ENCODE data around the gene MTHFR. TPM values are rescaled to one million over a fixed set of nuclear protein-coding genes. Genes with fewer than 3 reads are reported as not detected.
A peak's percentile ranks its signal among the peaks of the same experiment; 100 is the strongest.

MTHFR gene
- total and polyA plus RNA-seq, 7 donors: 6.6 to 38.3 (median 24.2) TPM

DNA sequence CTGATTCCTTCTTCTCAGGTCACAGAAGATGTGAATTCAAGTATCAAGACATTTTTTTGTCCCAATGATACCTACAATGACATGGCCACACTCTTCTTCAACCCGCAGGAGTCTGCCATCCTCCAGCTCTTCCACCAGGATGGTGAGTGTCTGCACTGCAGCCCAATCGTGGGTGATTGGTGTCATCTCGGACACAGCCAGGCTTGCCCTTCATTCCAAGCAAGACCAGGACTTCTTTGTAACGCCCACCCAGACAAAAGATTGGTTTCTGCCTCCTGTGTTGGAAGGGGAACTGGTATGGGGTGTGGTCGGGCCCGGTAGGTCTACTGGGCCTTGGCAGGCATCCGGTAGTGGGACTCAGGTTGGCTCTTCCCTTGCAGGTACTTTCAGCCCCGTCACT lies 27.7 kb upstream of the MTHFR start:
- Histone ChIP-seq H3K4me3 (no peak overlapping the region), H3K27ac (no peak overlapping the region), H3K4me1 (no peaks in the 10 kb centered on the region), H3K27me3 (no peaks in the 10 kb centered on the region), H3K9me3 (no peaks in the 10 kb centered on the region), H3K36me3 (peaks cover 51 to 98% (median 73%) of the 10 kb centered on the region in 4 donors)
- TF ChIP-seq POLR2A (IDR thresholded peaks at IDR 0.05) (no peak), POLR2AphosphoS5 (IDR thresholded peaks at IDR 0.05) (no peak), EP300 (IDR thresholded peaks at IDR 0.05) (no peak)
- TF ChIP-seq, protein P1, sequence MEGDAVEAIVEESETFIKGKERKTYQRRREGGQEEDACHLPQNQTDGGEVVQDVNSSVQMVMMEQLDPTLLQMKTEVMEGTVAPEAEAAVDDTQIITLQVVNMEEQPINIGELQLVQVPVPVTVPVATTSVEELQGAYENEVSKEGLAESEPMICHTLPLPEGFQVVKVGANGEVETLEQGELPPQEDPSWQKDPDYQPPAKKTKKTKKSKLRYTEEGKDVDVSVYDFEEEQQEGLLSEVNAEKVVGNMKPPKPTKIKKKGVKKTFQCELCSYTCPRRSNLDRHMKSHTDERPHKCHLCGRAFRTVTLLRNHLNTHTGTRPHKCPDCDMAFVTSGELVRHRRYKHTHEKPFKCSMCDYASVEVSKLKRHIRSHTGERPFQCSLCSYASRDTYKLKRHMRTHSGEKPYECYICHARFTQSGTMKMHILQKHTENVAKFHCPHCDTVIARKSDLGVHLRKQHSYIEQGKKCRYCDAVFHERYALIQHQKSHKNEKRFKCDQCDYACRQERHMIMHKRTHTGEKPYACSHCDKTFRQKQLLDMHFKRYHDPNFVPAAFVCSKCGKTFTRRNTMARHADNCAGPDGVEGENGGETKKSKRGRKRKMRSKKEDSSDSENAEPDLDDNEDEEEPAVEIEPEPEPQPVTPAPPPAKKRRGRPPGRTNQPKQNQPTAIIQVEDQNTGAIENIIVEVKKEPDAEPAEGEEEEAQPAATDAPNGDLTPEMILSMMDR (IDR thresholded peaks at IDR 0.05): no peak
- 95 to 98% methylated on average over 8 of the region's 8 CpGs for whole genome bisulfite sequencing, 2 donors
- no peak for DNase-seq
- intact Hi-C loops (cut with DNase I): no loop called here

DNA sequence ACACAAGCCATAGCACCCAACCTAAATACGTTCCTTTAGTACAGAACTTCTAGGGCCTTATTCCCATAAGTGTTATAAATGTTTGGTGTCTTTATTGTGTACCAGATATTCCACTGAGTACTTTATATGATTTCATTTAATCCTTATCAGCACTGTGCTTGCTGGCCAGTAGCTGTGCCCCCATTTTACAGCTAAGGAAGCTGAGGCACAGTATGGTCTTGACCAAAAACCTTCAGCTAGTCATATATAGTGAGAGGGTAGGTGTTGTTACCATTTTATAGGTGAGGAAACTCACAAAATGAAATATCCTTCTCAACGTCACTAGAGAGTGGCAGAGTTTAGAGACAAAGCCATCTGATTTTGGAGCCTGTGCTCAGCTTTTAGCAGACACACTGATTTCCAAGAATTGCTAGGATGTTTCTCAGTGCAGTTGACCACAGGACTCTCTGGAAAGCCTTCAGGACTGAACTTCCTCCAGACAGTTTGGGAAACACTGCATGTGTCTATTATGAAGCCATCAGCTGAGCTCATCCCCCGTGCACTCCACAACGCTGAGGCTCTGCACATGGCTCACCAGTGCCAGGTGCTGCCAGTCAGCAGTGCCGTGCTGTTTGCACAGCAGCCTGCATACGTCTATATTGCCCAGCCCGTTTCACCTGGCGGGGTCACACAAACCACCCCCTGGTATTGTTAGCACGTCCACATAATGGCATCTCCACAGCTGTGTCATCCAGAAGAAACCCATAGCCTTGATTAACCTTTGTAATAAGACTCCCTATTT lies 26.4 kb upstream of the MTHFR start:
- WGBS, 2 donors: 67 to 85% methylated on average over 9 of the region's 9 CpGs
- intact Hi-C loops (cut with DNase I): no loop called here
- TF ChIP-seq EP300 (IDR thresholded peaks at IDR 0.05): no peak
- TF ChIP-seq POLR2AphosphoS5 (IDR thresholded peaks at IDR 0.05): no peak
- TF ChIP-seq POLR2A (IDR thresholded peaks at IDR 0.05): no peak
- TF ChIP-seq, protein P1 (IDR thresholded peaks at IDR 0.05): no peak
- Histone ChIP-seq H3K27ac (no peak overlapping the region), H3K27me3 (no peaks in the 10 kb centered on the region), H3K4me1 (no peaks in the 10 kb centered on the region), H3K36me3 (peaks cover 43 to 98% (median 77%) of the 10 kb centered on the region in 4 donors), H3K9me3 (no peaks in the 10 kb centered on the region), H3K4me3 (no peak overlapping the region)
- DNase-seq: peak; percentile 55

DNA sequence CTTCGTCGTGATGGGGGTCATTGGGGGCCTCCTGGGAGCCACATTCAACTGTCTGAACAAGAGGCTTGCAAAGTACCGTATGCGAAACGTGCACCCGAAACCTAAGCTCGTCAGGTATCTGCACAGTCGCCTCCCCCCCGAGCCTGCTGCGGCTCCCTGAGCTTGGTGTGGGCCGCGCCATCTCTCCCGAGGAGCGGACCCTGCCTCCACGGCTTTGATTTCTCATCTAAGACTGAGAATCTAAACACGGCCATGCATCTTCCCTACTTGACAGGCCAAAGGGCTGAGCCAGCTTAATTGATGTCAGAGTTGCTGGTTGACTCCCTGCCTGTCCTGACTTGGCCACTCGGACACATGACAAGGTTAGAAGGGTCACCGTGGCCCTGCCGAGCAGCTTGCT lies 22.7 kb upstream of the MTHFR start:
- 95% methylated on average over 19 of the region's 19 CpGs for WGBS, 2 donors
- Histone ChIP-seq H3K36me3 (peaks cover 31 to 98% (median 73%) of the 10 kb centered on the region in 4 donors), H3K4me3 (no peak overlapping the region), H3K27ac (no peak overlapping the region), H3K4me1 (no peaks in the 10 kb centered on the region), H3K27me3 (no peaks in the 10 kb centered on the region), H3K9me3 (no peaks in the 10 kb centered on the region)
- DNase-seq: peak; percentile 56
- intact Hi-C loops (cut with DNase I): no loop called here
- no peak for TF ChIP-seq POLR2A (IDR thresholded peaks at IDR 0.05)
- TF ChIP-seq POLR2AphosphoS5 (IDR thresholded peaks at IDR 0.05): no peak
- TF ChIP-seq, protein P1 (IDR thresholded peaks at IDR 0.05): no peak
- TF ChIP-seq EP300 (IDR thresholded peaks at IDR 0.05): no peak

- Histone ChIP-seq H3K9me3 (no peaks in the 10 kb centered on the region), H3K27me3 (no peaks in the 10 kb centered on the region), H3K4me1 (no peaks in the 10 kb centered on the region), H3K36me3 (peaks cover 31 to 98% (median 74%) of the 10 kb centered on the region in 4 donors), H3K27ac (no peak overlapping the region), H3K4me3 (no peak overlapping the region)
- WGBS, 2 donors: 95 to 96% methylated on average over 9 of the region's 9 CpGs
- intact Hi-C loops (cut with DNase I): no loop called here
- TF ChIP-seq, protein P1 (IDR thresholded peaks at IDR 0.05): no peak
- no peak for TF ChIP-seq EP300 (IDR thresholded peaks at IDR 0.05)
- no peak for TF ChIP-seq POLR2AphosphoS5 (IDR thresholded peaks at IDR 0.05)
- no peak for TF ChIP-seq POLR2A (IDR thresholded peaks at IDR 0.05)
- peak; percentile 29 for DNase-seq
Observed at GRCh38 chr1:11826946-11827345, 21.2 kb upstream of the MTHFR start.

Measured in sigmoid colon (tissue), 7 donors.